ENCODE measurements around the gene KIT.

The KIT gene

DNA sequence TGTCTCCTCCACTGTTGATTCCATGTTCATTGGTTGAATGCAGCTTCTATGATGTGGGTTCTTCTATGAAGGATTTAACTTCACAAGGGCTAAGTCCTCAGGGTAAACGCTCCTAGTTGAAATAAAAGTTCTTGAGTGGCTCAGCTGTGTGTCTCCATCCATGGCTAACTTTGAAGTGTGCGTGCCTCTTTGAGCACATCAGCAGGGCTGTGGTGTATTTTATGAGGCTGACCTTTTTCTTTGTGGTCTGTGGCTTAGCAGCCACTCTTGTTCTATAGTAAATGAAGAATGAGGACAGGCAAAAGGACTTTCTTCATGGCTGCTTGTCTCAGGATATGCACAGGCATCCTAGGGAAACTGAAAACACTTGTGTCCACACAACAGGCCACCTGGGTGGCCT lies 88.5 kb downstream of the KIT start:
- no peak for DNase-seq

DNA sequence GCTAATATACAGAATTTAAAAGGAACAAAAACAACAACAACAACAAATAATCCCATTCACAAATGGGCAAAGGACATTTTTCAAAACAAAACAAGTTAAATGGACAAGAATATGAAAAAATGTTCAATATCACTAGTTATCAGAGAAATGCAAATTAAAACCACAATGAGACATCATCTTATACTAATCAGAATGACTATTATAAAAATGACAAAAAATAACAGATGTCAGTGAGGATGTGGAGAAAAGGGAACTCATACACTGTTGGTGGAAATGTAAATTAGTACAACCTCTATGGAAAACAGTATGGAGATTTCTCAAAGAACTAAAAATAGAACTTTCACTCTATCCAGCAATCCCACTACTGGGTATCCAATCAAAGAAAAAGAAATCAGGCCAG lies 92.6 kb downstream of the KIT start:
- DNase-seq = no peak

- DNase-seq = no peak
These were observed 96.6 kb downstream of the KIT start for GRCh38 chr4:54754394-54754793.

DNA sequence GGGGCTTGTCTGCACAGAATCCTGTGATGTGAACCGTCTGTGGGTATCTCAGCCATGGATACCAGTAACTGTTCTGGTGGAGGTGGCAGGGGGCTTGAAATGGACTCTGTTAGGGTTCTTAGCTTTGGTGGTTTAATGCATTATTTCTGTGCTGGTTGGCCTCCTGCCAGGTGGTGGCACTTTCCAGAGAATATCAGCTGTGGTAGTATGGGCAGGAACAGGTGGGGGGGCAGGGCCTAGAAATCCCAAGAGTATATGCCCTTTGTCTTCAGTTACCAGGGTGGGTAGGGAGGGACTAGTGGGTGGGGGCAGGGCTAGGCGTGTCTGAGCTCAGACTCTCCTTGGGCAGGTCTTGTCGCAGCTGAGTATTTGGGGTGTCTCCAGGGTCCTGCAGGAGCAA lies 106.7 kb downstream of the KIT start:
- DNase-seq = no peak

DNA sequence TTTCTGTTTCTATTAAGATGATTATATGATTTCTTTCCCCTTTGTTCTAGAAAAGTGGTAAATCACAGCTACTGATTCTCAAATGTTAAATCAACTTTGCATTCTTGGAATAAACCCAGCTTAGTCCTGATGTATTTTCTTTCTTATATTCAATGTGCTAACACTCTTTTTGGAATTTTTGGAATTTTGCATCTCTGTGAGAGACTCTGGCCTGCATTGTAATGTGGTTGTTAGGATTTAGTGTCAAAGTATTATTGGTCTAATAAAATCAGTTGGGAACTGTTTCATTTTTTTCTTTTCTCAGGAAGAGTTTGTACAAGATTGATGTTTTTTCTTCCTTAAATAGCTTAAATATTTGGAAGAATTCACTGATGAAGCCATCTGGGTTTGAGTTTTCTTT lies 109.6 kb downstream of the KIT start:
- DNase-seq = no peak

GRCh38 chr4:54773022-54773421 lies 115.3 kb downstream of the KIT start:
- DNase-seq = no peak

DNA sequence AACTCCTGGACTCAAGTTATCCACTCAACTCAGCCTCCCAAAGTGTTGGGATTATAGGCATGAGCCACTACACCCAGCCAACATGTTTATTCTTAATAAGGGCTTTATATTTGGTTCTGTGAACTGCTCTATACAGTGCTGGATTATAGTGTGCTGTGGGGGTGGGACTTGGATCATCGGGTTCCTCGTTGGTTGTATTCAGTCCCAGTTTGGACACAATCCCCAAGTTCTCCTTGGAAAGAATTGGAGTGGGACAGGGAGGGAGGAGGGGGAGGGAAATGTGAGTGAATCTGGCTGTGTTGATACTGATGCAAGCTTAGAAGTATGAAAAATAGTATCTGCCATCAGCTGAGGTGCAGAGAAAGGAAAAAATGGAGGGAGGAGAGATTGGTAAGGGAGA lies 121.3 kb downstream of the KIT start:
- no peak for DNase-seq

DNA sequence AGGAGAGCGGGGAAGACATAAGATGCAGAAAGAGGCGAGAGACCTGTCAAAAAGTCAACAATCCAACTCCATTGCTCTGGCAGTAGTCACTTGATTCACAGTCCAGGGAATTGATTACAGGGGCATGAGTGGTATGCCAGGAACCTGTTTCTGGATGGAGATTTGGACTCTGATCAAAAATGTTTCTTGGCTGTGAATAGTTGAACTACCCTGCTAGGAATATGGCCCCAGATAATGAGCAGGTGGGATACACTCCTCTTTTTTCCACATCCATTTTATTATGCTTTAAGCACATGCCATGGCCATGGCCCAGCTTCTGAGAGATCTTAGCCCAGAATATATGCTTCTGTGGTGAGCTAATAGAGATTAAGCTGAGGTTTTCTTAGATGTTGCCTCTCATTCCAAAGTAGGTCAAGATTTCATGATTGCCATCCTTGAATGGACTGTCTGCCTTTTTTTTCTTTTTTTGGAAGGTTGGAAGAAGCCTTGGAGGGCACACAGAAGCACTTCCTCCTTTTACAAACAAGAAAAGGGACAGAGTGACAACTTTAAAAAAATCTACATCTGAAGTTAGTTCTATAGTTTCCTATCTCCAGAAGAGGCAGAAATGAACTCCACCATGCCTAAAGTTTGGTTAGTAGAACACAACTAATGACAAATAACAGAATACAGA lies 121.9 kb downstream of the KIT start:
- DNase-seq = no peak

DNA sequence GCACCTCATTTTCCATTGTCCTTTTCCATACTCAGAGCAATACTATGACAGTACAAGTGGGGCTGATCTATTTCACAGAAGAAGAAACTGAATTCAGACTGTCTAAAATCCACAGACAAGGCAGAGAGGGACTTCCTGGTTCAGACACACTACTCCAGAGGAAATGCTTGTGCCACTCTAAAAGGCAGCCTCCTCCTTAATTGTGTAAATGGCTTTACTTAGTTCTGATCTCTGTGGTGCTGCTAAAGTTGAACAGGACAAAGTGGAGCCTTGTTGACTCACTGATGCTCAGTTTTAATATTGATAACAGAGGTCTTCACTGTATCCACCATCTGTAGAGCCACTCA lies 122.4 kb downstream of the KIT start:
- no peak for DNase-seq

DNA sequence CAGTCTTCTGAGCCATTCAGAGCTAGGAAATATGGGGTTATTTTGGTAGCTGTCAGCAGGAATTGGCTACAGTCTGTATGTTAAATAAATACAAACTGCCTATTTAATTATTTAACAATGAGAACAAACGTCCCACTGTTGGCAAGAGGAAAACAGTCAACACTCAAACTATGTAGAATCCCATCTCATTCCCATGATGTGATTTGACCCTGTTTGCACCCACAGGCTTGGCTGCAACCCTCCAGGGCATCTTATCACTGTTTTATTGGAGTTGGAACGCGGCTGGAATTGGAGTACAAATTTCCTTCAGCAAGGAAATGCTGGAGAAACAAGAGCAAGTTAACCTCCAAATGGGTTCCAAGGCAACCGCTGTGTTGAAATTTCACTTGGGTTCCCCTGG lies 124.0 kb downstream of the KIT start:
- DNase-seq = no peak

DNA sequence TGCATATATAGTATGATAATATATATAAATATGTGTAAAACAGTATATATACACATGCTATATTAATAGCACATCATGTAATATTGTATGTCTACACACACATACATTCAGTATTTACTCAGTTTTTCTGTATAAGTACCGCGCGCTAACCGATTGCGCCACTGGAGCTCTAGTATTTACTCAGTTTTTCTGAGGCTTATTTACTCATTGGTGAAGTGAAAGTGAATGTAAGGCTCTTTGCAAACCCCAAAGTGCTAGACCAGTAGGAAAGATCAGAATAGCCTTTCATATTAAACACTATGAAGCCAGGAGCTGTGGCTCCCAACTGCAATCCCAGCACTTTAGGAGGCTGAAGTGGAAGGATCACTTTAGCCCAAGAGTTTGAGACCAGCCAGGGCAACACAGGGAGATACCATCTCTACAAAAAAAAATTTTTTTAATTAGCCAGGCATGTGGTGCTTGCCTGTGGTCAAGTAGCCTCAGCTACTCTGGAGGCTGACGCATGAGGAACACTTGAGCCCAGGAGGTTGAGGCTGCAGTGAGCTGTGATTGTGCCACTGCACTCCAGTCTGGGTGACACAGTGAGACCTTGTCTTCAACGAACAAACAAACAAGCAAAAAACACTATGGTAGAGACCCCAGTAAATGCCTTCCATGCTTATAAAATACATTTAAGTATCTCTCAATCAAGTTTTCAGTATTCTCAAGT lies 125.8 kb downstream of the KIT start:
- DNase-seq = no peak

DNA sequence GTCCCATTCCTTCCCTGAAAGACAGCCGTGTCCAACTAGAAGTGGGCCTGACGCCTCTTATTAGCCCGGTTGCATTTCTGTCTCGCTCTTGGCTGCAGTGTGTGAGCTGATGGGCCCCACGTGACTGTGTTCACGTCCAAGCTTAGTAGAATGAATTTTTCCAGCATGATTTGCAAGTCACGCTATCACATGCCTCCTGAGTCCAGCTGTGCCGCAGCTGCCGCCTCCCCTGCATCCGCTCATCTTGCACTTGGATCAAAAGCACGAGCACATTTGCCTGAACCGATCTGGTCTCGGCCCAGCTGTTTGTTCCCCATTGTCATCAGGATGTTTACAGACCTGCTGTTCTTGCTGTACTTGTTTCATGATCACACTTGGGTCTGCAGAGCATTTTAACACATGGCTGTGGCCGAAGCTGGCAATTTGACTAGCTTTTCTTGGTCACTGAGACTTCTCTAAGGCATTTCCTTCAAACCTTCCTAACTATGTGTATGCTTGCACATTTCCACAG lies 126.5 kb downstream of the KIT start:
- no peak for DNase-seq

All from stimulated activated CD4-positive, alpha-beta T cell treated with anti-CD3 and anti-CD28 coated beads, Interleukin-15, amount 100 ng/mL, for 24 hours (primary cell).